ENCODE results near the gene PARP15. TPM values are rescaled to one million over a fixed set of nuclear protein-coding genes. Genes with fewer than 3 reads are reported as not detected.
A peak's percentile ranks its signal among the peaks of the same experiment; 100 is the strongest.
"Not testable (repeated sequence)": the region's sequence is repeated elsewhere in the genome, so short reads cannot be mapped to it uniquely, and the experiment has no call there.

The PARP15 gene
- total and polyA plus RNA-seq, 5 donors, result 0.82 to 1.6 (median 0.94) TPM

- intact Hi-C loops (cut with DNase I), result no loop called here
- DNase-seq (no peak), ATAC-seq (peak; percentile 51 to 79)
- no peaks in the 10 kb centered on the region for H3K4me1 ChIP-seq (ENCODE audit: control insufficient read depth, insufficient read depth, low read length)
- no peak overlapping the region for H3K4me3 ChIP-seq (ENCODE audit: low read length)
- no peak overlapping the region for H3K27ac ChIP-seq (ENCODE audit: low read length)
- WGBS, result 71% methylated on average over 6 of the region's 6 CpGs
- no peaks in the 10 kb centered on the region for H3K9me3 ChIP-seq (ENCODE audit: control insufficient read depth, low read length)
- no peaks in the 10 kb centered on the region for H3K27me3 ChIP-seq (ENCODE audit: control insufficient read depth, insufficient read depth)
These were observed 22.0 kb upstream of the PARP15 start for GRCh38 chr3:122555275-122556071.

DNA sequence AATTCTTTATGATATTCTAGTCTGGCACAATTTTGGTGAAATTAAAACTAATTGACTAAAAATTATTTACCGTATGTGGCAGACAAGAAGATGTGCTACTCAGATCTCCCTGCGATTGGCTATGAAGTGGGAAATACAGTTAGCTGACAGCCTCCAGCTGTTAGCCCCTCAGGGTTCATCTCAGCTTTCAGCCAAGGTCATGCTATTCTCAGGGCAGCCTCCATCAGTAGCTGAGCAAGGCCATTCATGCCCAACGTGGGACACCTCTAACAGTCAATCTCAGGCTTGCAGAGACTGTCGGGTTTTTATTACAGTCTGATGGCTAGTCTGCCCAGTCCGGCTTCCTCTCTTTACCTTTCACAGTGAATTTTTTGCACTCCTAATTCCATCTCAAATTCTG, 20.1 kb upstream of the PARP15 start:
- DNase-seq, result no peak
- 81% methylated on average over 5 of the region's 5 CpGs for WGBS

GRCh38 chr3:122558605-122559004, 18.8 kb upstream of the PARP15 start:
- ATAC-seq (no peak), DNase-seq (no peak)
- WGBS, result 88% methylated on average over 6 of the region's 6 CpGs
- intact Hi-C loops (cut with DNase I), result no loop called here
- H3K27ac ChIP-seq (ENCODE audit: low read length), result no peak overlapping the region
- H3K4me1 ChIP-seq (ENCODE audit: control insufficient read depth, insufficient read depth, low read length), result peaks cover 2% of the 10 kb centered on the region
- no peaks in the 10 kb centered on the region for H3K9me3 ChIP-seq (ENCODE audit: control insufficient read depth, low read length)
- no peak overlapping the region for H3K4me3 ChIP-seq (ENCODE audit: low read length)
- H3K27me3 ChIP-seq (ENCODE audit: control insufficient read depth, insufficient read depth), result no peaks in the 10 kb centered on the region

More for the DNA sequence above, 20.1 kb upstream of the PARP15 start:
- Histone ChIP-seq H3K9me3 (ENCODE audit: control insufficient read depth, low read length) (no peaks in the 10 kb centered on the region), H3K4me1 (ENCODE audit: control insufficient read depth, insufficient read depth, low read length) (no peaks in the 10 kb centered on the region), H3K4me3 (ENCODE audit: low read length) (no peak overlapping the region), H3K27me3 (ENCODE audit: control insufficient read depth, insufficient read depth) (no peaks in the 10 kb centered on the region), H3K27ac (ENCODE audit: low read length) (no peak overlapping the region)
- ATAC-seq, result no peak
- intact Hi-C loops (cut with DNase I), result no loop called here

GRCh38 chr3:122559906-122560305, 17.5 kb upstream of the PARP15 start:
- DNase-seq, result no peak
- no peak for ATAC-seq
- H3K27me3 ChIP-seq (ENCODE audit: control insufficient read depth, insufficient read depth), result no peaks in the 10 kb centered on the region
- peaks cover 2% of the 10 kb centered on the region for H3K4me1 ChIP-seq (ENCODE audit: control insufficient read depth, insufficient read depth, low read length)
- H3K27ac ChIP-seq (ENCODE audit: low read length), result no peak overlapping the region
- 75% methylated on average over 3 of the region's 3 CpGs for WGBS
- intact Hi-C loops (cut with DNase I), result loop anchor here in 3 of 4 donors (2.0 to 10.0 kb wide), 2 partner anchors 115 to 119 kb away; no protein-coding TSS in a partner anchor
- no peak overlapping the region for H3K4me3 ChIP-seq (ENCODE audit: low read length)
- no peaks in the 10 kb centered on the region for H3K9me3 ChIP-seq (ENCODE audit: control insufficient read depth, low read length)

- 87% methylated on average over 1 of the region's 1 CpG for WGBS
- Histone ChIP-seq H3K27ac (ENCODE audit: low read length) (no peak overlapping the region), H3K9me3 (ENCODE audit: control insufficient read depth, low read length) (no peaks in the 10 kb centered on the region), H3K4me1 (ENCODE audit: control insufficient read depth, insufficient read depth, low read length) (peaks cover 2% of the 10 kb centered on the region), H3K27me3 (ENCODE audit: control insufficient read depth, insufficient read depth) (no peaks in the 10 kb centered on the region), H3K4me3 (ENCODE audit: low read length) (no peak overlapping the region)
- intact Hi-C loops (cut with DNase I), result loop anchor here in 3 of 4 donors (2.0 to 10.0 kb wide), 2 partner anchors 114 to 118 kb away; no protein-coding TSS in a partner anchor
- DNase-seq (no peak), ATAC-seq (no peak)
These were observed 16.8 kb upstream of the PARP15 start for GRCh38 chr3:122560680-122561079.

DNA sequence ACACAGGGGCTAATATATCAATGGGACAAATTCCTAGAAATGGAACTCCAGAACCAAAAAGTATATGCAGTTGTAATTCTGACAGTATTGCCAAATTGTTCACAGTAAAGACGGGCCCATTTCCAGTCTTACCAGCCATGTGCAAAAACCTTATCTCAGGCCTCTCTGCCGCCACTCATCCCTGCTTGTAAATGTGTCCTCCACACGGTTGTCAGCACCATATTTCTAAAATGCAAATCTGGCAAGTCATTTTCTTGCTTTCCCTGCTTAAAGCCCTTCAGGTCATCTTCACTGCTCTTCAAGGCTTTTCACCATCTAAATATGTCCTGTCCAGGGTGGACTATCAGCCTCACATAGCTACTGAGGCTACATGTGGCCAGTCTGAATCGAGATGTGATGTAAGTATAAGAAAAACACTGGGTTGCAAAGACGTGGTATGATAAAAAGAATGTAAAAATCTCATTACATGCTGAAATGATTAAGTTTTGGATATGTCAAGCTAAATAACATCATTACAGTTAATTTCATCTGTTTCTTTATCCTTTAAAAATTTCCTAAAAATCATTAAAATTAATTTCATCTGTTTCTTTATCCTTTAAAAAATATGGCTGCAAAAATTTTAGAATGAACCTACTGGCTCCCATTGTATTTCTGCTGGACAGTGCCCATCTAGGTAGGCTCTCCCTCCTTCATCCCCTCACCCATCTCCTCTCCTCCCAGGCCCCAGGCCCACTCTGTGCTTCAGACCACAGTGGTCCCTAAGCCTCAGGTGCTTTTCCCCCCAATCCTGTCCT, 14.3 kb upstream of the PARP15 start:
- ATAC-seq (peak in 1 of 2 donors; percentile 15), DNase-seq (no peak)
- Histone ChIP-seq H3K27ac (ENCODE audit: low read length) (peak overlapping the region; percentile 71), H3K4me3 (ENCODE audit: low read length) (peak overlapping the region; percentile 89), H3K4me1 (ENCODE audit: control insufficient read depth, insufficient read depth, low read length) (peaks cover 2% of the 10 kb centered on the region), H3K27me3 (ENCODE audit: control insufficient read depth, insufficient read depth) (no peaks in the 10 kb centered on the region), H3K9me3 (ENCODE audit: control insufficient read depth, low read length) (no peaks in the 10 kb centered on the region)
- intact Hi-C loops (cut with DNase I), result loop anchor here in 1 of 4 donors (10.0 kb wide), 1 partner anchor 112 kb away; no protein-coding TSS in a partner anchor
- WGBS, result 34% methylated on average over 5 of the region's 5 CpGs

DNA sequence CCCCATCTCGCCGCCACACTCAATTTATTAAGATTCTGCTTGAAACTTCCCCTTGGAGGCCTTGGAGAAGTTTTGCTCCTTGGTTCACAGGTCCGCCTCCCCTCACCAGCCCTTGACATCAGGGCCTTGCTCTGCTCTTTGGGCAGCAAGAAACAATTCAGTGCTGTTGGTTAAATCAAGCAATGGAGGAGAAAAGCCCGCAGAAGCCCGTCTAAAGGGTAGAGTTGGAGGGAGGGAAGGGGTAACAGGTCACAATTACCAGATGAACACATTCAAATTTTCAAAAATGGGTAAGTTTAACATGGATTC, 13.8 kb upstream of the PARP15 start:
- intact Hi-C loops (cut with DNase I), result loop anchor here in 1 of 4 donors (10.0 kb wide), 1 partner anchor 111 kb away; no protein-coding TSS in a partner anchor
- peak overlapping the region; percentile 89 for H3K4me3 ChIP-seq (ENCODE audit: low read length)
- H3K4me1 ChIP-seq (ENCODE audit: control insufficient read depth, insufficient read depth, low read length), result peaks cover 2% of the 10 kb centered on the region
- peak in 1 of 3 donors; percentile 53 for DNase-seq
- WGBS, result 28% methylated on average over 5 of the region's 5 CpGs
- peak overlapping the region; percentile 71 for H3K27ac ChIP-seq (ENCODE audit: low read length)
- H3K9me3 ChIP-seq (ENCODE audit: control insufficient read depth, low read length), result no peaks in the 10 kb centered on the region
- peak in 1 of 2 donors; percentile 29 for ATAC-seq
- H3K27me3 ChIP-seq (ENCODE audit: control insufficient read depth, insufficient read depth), result no peaks in the 10 kb centered on the region

- H3K27ac ChIP-seq (ENCODE audit: low read length), result peak within 1 kb of the TSS; percentile 91
These were observed 13.1 kb upstream of the PARP15 start, which contains the start of the genes DTX3L and PARP9 for GRCh38 chr3:122564155-122564912. DTX3L (plus strand) TSS chr3:122564338; CDS start chr3:122564427, 89 bp downstream. PARP9 (minus strand) TSS chr3:122564300; CDS start chr3:122559620, 4,680 bp downstream.

GRCh38 chr3:122568131-122568530, 9.3 kb upstream of the PARP15 start:
- WGBS, result over 99% methylated on average over 7 of the region's 7 CpGs
- not testable (repeated sequence) for H3K9me3 ChIP-seq (ENCODE audit: control insufficient read depth, low read length); ATAC-seq; DNase-seq; H3K27ac ChIP-seq (ENCODE audit: low read length); H3K4me1 ChIP-seq (ENCODE audit: control insufficient read depth, insufficient read depth, low read length); H3K4me3 ChIP-seq (ENCODE audit: low read length); H3K27me3 ChIP-seq (ENCODE audit: control insufficient read depth, insufficient read depth)
- intact Hi-C loops (cut with DNase I), result loop anchor here in 2 of 4 donors (5.0 to 10.0 kb wide), 2 partner anchors 107 to 114 kb away; partner anchors contain the start of gene PARP14 (in 1 of the 2)

More at GRCh38 chr3:122564155-122564912, 13.1 kb upstream of the PARP15 start, which contains the start of the genes DTX3L and PARP9:
- intact Hi-C loops (cut with DNase I), result loop anchor here in 1 of 4 donors (10.0 kb wide), 1 partner anchor 110 kb away; no protein-coding TSS in a partner anchor
- H3K27me3 ChIP-seq (ENCODE audit: control insufficient read depth, insufficient read depth), result no peaks in the 10 kb centered on the region
- DNase-seq (peak; percentile 88 to 93 (median 92)), ATAC-seq (peak; percentile 99)
- no peaks in the 10 kb centered on the region for H3K9me3 ChIP-seq (ENCODE audit: control insufficient read depth, low read length)
- peak within 1 kb of the TSS; percentile 89 for H3K4me3 ChIP-seq (ENCODE audit: low read length)
- under 1% methylated on average over 56 of the region's 56 CpGs for WGBS
- peaks cover 2% of the 10 kb centered on the region for H3K4me1 ChIP-seq (ENCODE audit: control insufficient read depth, insufficient read depth, low read length)

GRCh38 chr3:122568755-122569154, 8.7 kb upstream of the PARP15 start:
- no peak for ATAC-seq
- intact Hi-C loops (cut with DNase I), result loop anchor here in 2 of 4 donors (5.0 to 10.0 kb wide), 2 partner anchors 106 to 114 kb away; partner anchors contain the start of gene PARP14 (in 1 of the 2)
- H3K4me3 ChIP-seq (ENCODE audit: low read length), result no peak overlapping the region
- no peaks in the 10 kb centered on the region for H3K27me3 ChIP-seq (ENCODE audit: control insufficient read depth, insufficient read depth)
- no peaks in the 10 kb centered on the region for H3K4me1 ChIP-seq (ENCODE audit: control insufficient read depth, insufficient read depth, low read length)
- no peaks in the 10 kb centered on the region for H3K9me3 ChIP-seq (ENCODE audit: control insufficient read depth, low read length)
- no peak for DNase-seq
- no peak overlapping the region for H3K27ac ChIP-seq (ENCODE audit: low read length)
- WGBS, result 78% methylated on average over 3 of the region's 3 CpGs
